Loucy (cell line): ENCODE data around the gene BRCA1.

Experiments used
- H2AFZ ChIP-seq: fragments of 200-600 bp; sonication (generic); 2 replicates; pipeline ENCODE4 v1.6.0; 2016; ENCODE audit warnings: antibody characterized with exemption, mild to moderate bottlenecking, low read length, moderate library complexity
- H3F3A ChIP-seq: fragments of 200-600 bp; 2 replicates; pipeline ENCODE4 v1.6.0; 2016; ENCODE audit warnings: antibody characterized with exemption, low read depth, mild to moderate bottlenecking
- H3K27me3 ChIP-seq: fragments of 200-600 bp; sonication (generic); 2 replicates; pipeline ENCODE4 v1.6.1; 2014; ENCODE audit warnings: low read length, mild to moderate bottlenecking; ENCODE audit not compliant: insufficient read depth, poor library complexity, severe bottlenecking
- H3K36me3 ChIP-seq: fragments of 200-600 bp; sonication (generic); 2 replicates; pipeline ENCODE4 v1.6.1; 2016; ENCODE audit warnings: low read length; ENCODE audit not compliant: insufficient read depth
- H3K4me1 ChIP-seq: fragments of 200-600 bp; sonication (generic); 2 replicates; pipeline ENCODE4 v1.5.1; 2014; ENCODE audit warnings: low read length, mild to moderate bottlenecking; ENCODE audit not compliant: insufficient read depth, poor library complexity, severe bottlenecking
- H3K4me2 ChIP-seq: fragments of 200-600 bp; sonication (generic); 2 replicates; pipeline ENCODE4 v1.6.0; 2014; ENCODE audit warnings: antibody characterized with exemption, low read length, low read depth, mild to moderate bottlenecking; ENCODE audit not compliant: poor library complexity, severe bottlenecking
- H3K4me3 ChIP-seq: fragments of 200-600 bp; sonication (generic); 2 replicates; pipeline ENCODE4 v1.5.1; 2014; ENCODE audit warnings: low read length, mild to moderate bottlenecking, mixed read lengths; ENCODE audit not compliant: poor library complexity, severe bottlenecking
- H3K79me2 ChIP-seq: fragments of 200-600 bp; sonication (generic); 2 replicates; pipeline ENCODE4 v1.6.1; 2014; ENCODE audit warnings: low read length; ENCODE audit not compliant: insufficient read depth
- H3K9ac ChIP-seq: fragments of 200-600 bp; sonication (generic); 2 replicates; pipeline ENCODE4 v1.6.0; 2014; ENCODE audit warnings: mild to moderate bottlenecking, low read depth, low read length, moderate library complexity; ENCODE audit not compliant: poor library complexity, severe bottlenecking
- H3K9me2 ChIP-seq: fragments of 200-600 bp; sonication (generic); replicated peaks from 2 replicates; pipeline ENCODE4 v1.6.1; 2016; ENCODE audit warnings: low read depth, low read length, mixed read lengths
- H3K9me3 ChIP-seq: fragments of 200-600 bp; sonication (generic); 2 replicates; pipeline ENCODE4 v1.6.1; 2014; ENCODE audit warnings: mild to moderate bottlenecking, antibody characterized with exemption, low read length, low read depth; ENCODE audit not compliant: insufficient read depth
- H4K20me1 ChIP-seq: fragments of 200-600 bp; sonication (generic); 2 replicates; pipeline ENCODE4 v1.6.0; 2014; ENCODE audit warnings: antibody characterized with exemption, low read length, mild to moderate bottlenecking; ENCODE audit not compliant: insufficient read depth, poor library complexity, severe bottlenecking
- CTCF ChIP-seq: fragments of 200-600 bp; sonication (generic); conservative IDR thresholded peaks from 2 replicates; pipeline ENCODE4 v1.5.1; 2014; ENCODE audit warnings: mild to moderate bottlenecking, antibody characterized with exemption, low read length
- EZH2phosphoT487 ChIP-seq: fragments of 200-600 bp; IDR thresholded peaks from 2 replicates; pipeline ENCODE4 v1.6.1; 2018; ENCODE audit warnings: antibody characterized with exemption, mild to moderate bottlenecking, moderate library complexity, borderline replicate concordance

Gene BRCA1

GRCh38 chr17:43026595-43026994 is 98.6 kb downstream of the BRCA1 start:
- Histone ChIP-seq H3K27me3 (no peaks in the 10 kb centered on the region), H3K4me2 (no peak overlapping the region), H3K79me2 (peaks cover 4% of the 10 kb centered on the region; the same call in 1 of the 2 replicates), H3K4me1 (peaks cover 17% of the 10 kb centered on the region), H3K9me3 (no peaks in the 10 kb centered on the region), H3K4me3 (no peak overlapping the region), H4K20me1 (no peaks in the 10 kb centered on the region), H3K9ac (no peak overlapping the region), H3K36me3 (no peaks in the 10 kb centered on the region), H3F3A (peaks cover 11% of the 10 kb centered on the region; the same call in 1 of the 2 replicates), H2AFZ (no peak overlapping the region), H3K9me2 (no peaks in the 10 kb centered on the region)
- TF ChIP-seq EZH2phosphoT487 (no peak), CTCF (no peak)

- peaks cover 19% of the 10 kb centered on the region for H3K4me1 ChIP-seq
- peaks cover 9% of the 10 kb centered on the region for H3K79me2 ChIP-seq
- H3K27me3 ChIP-seq: no peaks in the 10 kb centered on the region
- H3K36me3 ChIP-seq: no peaks in the 10 kb centered on the region
- no peaks in the 10 kb centered on the region for H3K9me3 ChIP-seq
- H3F3A ChIP-seq: peaks cover 11% of the 10 kb centered on the region; the same call in 1 of the 2 replicates
- no peak overlapping the region for H3K4me2 ChIP-seq
- H2AFZ ChIP-seq: no peak overlapping the region
- H4K20me1 ChIP-seq: peaks cover under 1% of the 10 kb centered on the region
- TF ChIP-seq CTCF: no peak
- no peak for TF ChIP-seq EZH2phosphoT487
- H3K9me2 ChIP-seq: no peaks in the 10 kb centered on the region
- no peak overlapping the region for H3K4me3 ChIP-seq
- H3K9ac ChIP-seq: no peak overlapping the region
Observed at GRCh38 chr17:43025766-43026537, 99.2 kb downstream of the BRCA1 start.

GRCh38 chr17:43025290-43025657 is 99.9 kb downstream of the BRCA1 start:
- Histone ChIP-seq H3K9me3 (no peaks in the 10 kb centered on the region), H4K20me1 (peaks cover 6% of the 10 kb centered on the region), H3K9ac (no peak overlapping the region), H3K79me2 (peaks cover 16% of the 10 kb centered on the region), H2AFZ (no peak overlapping the region), H3K4me1 (peaks cover 25% of the 10 kb centered on the region), H3K36me3 (no peaks in the 10 kb centered on the region), H3K27me3 (no peaks in the 10 kb centered on the region), H3F3A (peaks cover 11% of the 10 kb centered on the region; the same call in 1 of the 2 replicates), H3K9me2 (no peaks in the 10 kb centered on the region), H3K4me2 (no peak overlapping the region), H3K4me3 (no peak overlapping the region)
- no peak for TF ChIP-seq EZH2phosphoT487
- TF ChIP-seq CTCF: no peak
